Activated CD8-positive, alpha-beta memory T cell treated with anti-CD3 and anti-CD28 coated beads, Interleukin-2, amount 50 U/mL, for 24 hours (primary cell): Measurements from ENCODE around the gene ZNF385B.

Experiments
- DNase-seq: peaks from one replicate; pipeline ENCODE4 v3.0.0-alpha.2; 2020; ENCODE audit errors: extremely low read depth

ZNF385B gene

GRCh38 chr2:179856205-179856604 lies 5.2 kb downstream of the ZNF385B start:
- DNase-seq: no peak

GRCh38 chr2:179855673-179856072 lies 5.7 kb downstream of the ZNF385B start:
- no peak for DNase-seq

GRCh38 chr2:179854891-179855290 lies 6.5 kb downstream of the ZNF385B start:
- no peak for DNase-seq

- DNase-seq: no peak
Observed at GRCh38 chr2:179853108-179853507, 8.3 kb downstream of the ZNF385B start.

- no peak for DNase-seq
Observed at GRCh38 chr2:179850188-179850587, 11.2 kb downstream of the ZNF385B start.

DNA sequence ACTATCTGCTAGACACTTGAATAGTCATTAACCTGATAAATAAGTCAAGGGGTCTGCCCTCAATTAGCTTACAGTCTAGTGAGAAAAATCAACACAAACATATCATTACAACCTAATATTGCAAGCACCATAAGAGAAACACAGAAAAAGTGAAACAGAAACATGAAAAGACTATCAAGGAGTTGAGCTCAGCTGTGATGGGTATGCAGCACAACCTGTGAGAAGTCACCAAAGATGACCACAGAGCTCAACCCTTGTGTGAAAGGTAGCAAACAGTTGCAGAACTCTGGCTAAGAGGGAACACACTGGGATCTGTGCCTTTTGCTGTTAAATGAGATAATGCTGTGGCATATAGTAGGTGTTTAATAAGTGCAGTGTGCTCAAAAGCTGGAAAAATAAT lies 11.7 kb downstream of the ZNF385B start:
- no peak for DNase-seq

DNA sequence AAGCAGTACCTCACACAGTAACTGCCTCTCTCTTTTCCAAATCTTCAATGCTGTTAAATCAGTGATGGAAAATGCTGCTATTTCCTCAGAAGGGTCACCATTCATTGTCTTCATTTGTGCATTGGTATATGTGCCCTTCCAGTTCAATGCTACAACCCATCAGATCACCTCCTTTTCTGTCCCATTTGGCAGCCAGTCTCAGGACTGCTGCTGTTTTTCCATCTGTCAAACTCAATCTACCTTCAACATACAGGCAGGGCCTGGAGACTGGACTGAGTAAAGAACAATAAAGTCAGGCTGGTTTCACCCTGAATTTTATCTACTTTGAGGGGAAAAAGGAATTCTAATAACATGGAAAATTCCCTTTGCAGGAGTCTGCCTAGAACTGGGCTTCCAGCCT lies 17.9 kb downstream of the ZNF385B start:
- DNase-seq: no peak

- DNase-seq: no peak
Observed at GRCh38 chr2:179842498-179843153, 18.8 kb downstream of the ZNF385B start.

DNA sequence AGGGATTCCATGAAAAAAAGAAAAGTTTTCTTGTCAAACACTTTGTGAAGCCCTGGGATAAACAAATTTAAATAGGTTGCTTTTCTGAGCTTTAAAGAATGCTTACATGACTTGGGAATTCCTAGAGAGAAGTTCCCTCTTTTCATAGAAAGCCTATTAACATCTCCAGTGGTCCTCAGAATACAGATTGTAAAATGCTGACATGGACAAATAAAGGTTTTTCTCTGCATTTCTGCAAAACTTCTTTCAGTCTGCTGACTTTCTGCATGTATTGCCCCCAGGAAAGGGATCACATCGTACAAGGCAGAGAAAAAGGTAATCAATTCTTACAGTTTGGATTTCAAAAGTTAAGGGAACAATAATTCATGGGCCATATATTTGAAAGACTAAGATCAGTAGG lies 20.6 kb downstream of the ZNF385B start:
- DNase-seq: no peak

- DNase-seq: no peak
Observed at GRCh38 chr2:179837408-179837807, 24.0 kb downstream of the ZNF385B start.

GRCh38 chr2:179830043-179830787 lies 31.2 kb downstream of the ZNF385B start:
- no peak for DNase-seq

- no peak for DNase-seq
Observed at GRCh38 chr2:179826297-179826696, 35.1 kb downstream of the ZNF385B start.

DNA sequence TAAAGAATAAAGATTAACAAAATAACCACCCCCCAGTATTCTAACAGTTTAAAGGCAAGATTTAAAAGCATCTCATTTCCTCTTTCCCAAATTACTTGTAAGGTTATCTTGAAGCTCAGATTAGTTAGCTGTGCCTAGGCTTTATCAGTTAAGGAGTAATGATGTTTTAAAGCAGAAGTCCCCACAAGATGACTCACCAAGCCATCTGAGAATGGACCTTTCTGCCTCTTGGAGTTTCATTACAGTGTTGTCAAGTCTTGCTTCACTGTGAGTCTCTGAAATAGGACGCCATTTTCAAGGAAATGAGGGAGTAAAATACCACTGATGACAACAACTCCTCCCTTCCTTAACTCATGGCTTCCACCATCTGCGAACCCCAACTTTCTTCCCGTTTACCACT lies 35.9 kb downstream of the ZNF385B start:
- no peak for DNase-seq

DNA sequence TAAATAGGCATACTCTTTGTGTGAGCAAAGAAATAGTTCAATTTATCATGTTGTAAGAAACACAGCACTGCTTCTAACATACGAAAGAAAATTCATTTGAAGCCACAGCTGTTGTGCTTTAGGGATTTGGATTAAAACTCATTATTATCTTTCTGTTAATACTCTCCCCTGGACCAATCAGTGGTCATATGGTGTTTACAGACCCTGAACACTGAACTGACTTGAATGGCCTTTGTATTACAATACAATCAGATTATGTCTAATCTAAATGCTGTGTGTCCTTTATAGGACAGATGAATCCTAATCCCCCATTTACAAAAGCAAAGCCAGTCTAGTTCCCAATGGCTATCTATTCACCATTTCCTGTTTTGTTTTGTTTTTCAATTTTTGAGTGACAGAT lies 36.5 kb downstream of the ZNF385B start:
- no peak for DNase-seq

DNA sequence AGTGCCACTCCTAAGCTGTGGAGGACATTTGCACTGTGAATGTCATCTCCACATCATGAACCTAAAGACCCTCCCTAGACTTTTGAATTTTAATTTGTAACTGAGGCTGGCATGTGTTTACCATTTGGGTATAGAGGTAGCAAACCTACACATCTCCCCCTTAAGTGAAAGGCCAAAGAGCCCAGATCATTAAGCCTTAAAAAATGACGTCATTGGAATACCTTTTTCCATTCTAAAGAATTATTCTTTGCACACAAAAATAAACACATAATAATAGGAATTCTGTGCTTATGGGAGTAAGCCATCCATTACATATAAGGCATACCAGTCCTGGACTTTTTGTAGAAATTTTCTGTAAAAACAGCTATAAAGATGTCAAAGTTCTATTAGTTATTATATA lies 38.9 kb downstream of the ZNF385B start:
- no peak for DNase-seq

DNA sequence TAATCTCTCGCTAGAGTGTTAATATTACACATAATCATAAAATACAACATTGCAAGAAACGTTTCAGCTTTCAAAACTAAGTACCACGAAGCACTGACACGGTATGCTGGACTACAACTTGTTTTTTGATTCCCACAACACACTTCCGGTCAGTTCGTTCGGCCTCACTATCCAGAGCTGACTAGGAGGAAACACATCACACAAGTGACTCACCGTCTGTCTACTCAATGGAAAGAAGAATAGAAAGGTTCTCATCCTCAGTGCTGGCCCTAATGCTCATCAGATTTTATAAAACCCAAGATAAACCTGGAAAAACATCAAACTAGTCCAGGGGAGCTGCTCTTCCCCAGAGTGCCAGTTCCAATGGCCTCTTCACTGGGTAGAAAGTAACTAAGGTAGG lies 42.9 kb downstream of the ZNF385B start:
- DNase-seq: no peak

- DNase-seq: no peak
Observed at GRCh38 chr2:179817181-179817841, 44.1 kb downstream of the ZNF385B start.

DNA sequence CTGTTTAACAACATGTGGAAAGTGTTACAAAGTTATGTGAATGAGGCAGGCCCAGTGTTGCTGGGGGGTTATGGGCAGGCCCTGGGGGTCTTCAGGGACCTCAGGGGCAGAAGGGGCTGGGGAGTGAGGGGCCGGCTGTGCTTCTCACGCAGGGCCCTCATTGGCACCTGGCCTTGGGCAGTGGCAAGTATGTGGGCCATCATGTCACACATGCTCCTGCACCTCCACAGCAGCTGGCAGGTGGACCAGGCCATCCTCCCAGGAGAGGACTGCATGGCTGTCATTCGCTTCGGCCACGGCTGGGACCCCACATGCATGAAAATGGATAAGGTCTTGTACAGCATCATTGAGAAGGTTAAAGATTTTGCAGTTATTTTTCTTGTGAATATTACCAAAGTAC lies 47.4 kb downstream of the ZNF385B start:
- DNase-seq: no peak

DNA sequence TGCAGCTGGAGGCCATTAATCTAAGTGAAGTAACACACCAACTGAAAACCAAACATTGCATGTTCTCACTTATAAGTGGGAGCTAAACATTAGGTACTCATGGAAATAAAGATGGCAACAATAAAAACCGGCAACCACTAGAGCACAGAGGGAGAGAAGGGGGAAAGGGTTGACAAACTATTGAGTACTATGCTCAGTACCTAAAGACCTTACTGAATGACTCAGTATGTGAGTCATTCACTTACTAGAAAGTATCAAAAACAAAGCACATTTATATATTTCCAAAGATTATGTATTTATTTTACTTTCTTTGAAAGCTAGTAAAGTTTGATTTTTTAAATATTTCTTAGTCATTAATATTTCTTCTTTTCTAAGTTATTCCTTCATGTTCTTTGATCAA lies 48.9 kb downstream of the ZNF385B start:
- no peak for DNase-seq

DNA sequence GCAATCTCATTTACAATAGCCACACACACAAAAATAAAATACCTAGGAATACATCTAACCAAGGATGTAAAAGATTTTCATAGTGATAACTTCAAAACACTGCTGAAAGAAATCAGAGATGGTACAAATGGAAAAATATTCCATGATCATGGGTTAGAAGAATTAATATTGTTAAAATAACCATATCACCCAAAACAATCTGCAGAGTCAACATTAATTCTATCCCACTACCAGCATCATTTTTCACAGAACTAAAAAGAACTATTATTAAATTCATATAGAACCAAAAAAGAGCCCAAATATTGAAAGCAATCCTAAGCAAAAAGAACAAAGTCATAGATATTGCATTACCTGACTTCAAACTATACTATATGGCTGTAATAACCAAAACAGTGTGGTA lies 50.4 kb downstream of the ZNF385B start:
- no peak for DNase-seq

DNA sequence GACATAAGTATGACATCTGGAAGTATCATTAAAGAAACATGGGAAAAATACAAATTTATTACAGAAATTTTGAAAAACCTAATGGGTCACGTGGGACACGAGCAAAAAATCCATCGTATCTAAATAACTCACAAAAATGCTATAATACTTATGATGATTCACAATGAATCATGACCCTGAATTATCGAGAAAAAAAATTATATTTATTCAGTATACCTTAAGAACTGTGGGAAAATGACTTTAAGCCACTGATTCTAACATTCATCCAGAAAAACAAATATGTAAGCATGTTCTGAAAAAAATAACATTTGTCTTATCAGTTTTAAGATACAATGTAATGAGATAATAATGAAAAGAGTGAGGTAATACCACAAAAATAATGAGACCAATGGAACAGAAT lies 51.8 kb downstream of the ZNF385B start:
- no peak for DNase-seq

GRCh38 chr2:179805001-179805400 lies 56.4 kb downstream of the ZNF385B start:
- no peak for DNase-seq

- DNase-seq: no peak
Observed at GRCh38 chr2:179804206-179804605, 57.2 kb downstream of the ZNF385B start.
